ENCODE results near the gene USP40. TPM values are rescaled to one million over a fixed set of nuclear protein-coding genes. Genes with fewer than 3 reads are reported as not detected.

USP40 gene
- total and polyA plus RNA-seq, 2 of the 8 experiments (the other 6 are each of a cell fraction or from before 2014, with no cell fraction given) = 12.0 to 15.7 TPM

DNA sequence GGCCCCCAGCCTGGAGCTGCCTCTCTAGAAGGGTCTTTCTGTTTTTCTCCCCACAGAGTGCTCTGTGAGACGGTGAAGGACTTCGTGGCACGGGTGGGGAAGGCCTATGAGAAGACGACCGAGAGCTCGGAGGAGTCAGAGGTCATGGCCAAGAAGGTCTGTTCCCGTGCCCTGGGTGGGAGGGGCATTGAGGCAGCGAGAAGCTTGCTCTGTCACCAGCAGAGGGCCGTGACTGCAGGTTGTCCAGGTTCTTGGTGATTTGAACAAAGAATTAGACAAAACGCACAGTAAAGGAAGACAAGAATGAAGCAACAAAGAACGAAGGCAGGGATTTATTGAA lies 118.4 kb downstream of the USP40 start:
- H2BK20ac ChIP-seq (ENCODE audit: low read length) = no peak overlapping the region
- H2BK5ac ChIP-seq (ENCODE audit: low read depth, low read length) = no peak overlapping the region
- H4K8ac ChIP-seq (ENCODE audit: extremely low read depth, insufficient read depth, low read length) = no peak overlapping the region
- H2BK15ac ChIP-seq (ENCODE audit: low read length) = no peak overlapping the region
- H3K4ac ChIP-seq (replicated peaks; ENCODE audit: insufficient read length, low read depth, low read length) = no peak overlapping the region
- H2BK120ac ChIP-seq (replicated peaks; ENCODE audit: low read depth, low read length) = no peak overlapping the region
- H3K9ac ChIP-seq (replicated peaks in 1 of 4; ENCODE audit: extremely low read depth in 1 of 4, low read depth in 3 of 4, low read length in 3 of 4) = no peak overlapping the region
- H4K91ac ChIP-seq (replicated peaks; ENCODE audit: insufficient read length, low read length) = no peak overlapping the region
- no peak for FAIRE-seq
- POLR2A ChIA-PET (ENCODE audit: partially characterized antibody) = interaction anchor here (0.6 kb wide), 1 partner anchor 385 kb away, joined by 3 read pairs; no protein-coding TSS in a partner anchor
- peak in 1 of 2 experiments; percentile 15 for DNase-seq (ENCODE audit: low read depth in 1 of 2, low spot score in 2 of 2)
- no peaks in the 10 kb centered on the region for H3K27me3 ChIP-seq (replicated peaks in 1 of 4; ENCODE audit: control insufficient read depth in 3 of 4, extremely low read depth in 1 of 4, insufficient read depth in 3 of 4, low read length in 3 of 4)
- no peaks in the 10 kb centered on the region; a peak in 1 of 7 replicates for H3K4me1 ChIP-seq (replicated peaks in 1 of 4; ENCODE audit: control insufficient read depth in 3 of 4, insufficient read depth in 4 of 4, low read length in 3 of 4)
- peaks cover 0 to 4% (median 0%) of the 10 kb centered on the region in 4 experiments; a peak in 2 of 8 replicates for H3K36me3 ChIP-seq (ENCODE audit: control insufficient read depth in 2 of 4, insufficient read depth in 4 of 4, low read length in 3 of 4)
- no peaks in the 10 kb centered on the region for H3K79me2 ChIP-seq (ENCODE audit: control insufficient read depth in 1 of 2, insufficient read depth in 2 of 2, low read length in 2 of 2)
- no peak overlapping the region for H4K5ac ChIP-seq (ENCODE audit: insufficient read length, low read depth, low read length)
- CTCF ChIA-PET (ENCODE audit: partially characterized antibody) = interaction anchor here (0.9 to 3.5 kb wide), 38 partner anchors 10 to 480 kb away, joined by 3 to 35 read pairs (median 4); partner anchors contain the start of gene UGT1A5
- no peak overlapping the region for H3K14ac ChIP-seq (ENCODE audit: insufficient read length)
- H2BK12ac ChIP-seq (ENCODE audit: low read depth, low read length) = no peak overlapping the region
- WGBS, 2 experiments (ENCODE audit: extremely low coverage in 1 of 2, insufficient coverage in 1 of 2, insufficient read length in 1 of 2, insufficient replicate concordance in 2 of 2, low coverage in 1 of 2, low lambda C conversion rate in 2 of 2, missing lambda C conversion rate in 1 of 2) = 81% methylated on average over 11 of the region's 11 CpGs; no CpG with 5 or more reads in 1 of the 2 experiments
- H3K56ac ChIP-seq (replicated peaks; ENCODE audit: insufficient read length, low read depth, low read length) = no peak overlapping the region
- no peak overlapping the region for H3K27ac ChIP-seq (ENCODE audit: low read depth, low read length)
- peak in 1 of 2 experiments; percentile 32; a peak in 1 of 4 replicates for TF ChIP-seq RAD21 (IDR thresholded peaks at IDR 0.05 in 1 of 2, conservative IDR thresholded peaks at IDR 0.05 in 1 of 2; ENCODE audit: low read depth in 2 of 2, low read length in 2 of 2)
- no peak for TF ChIP-seq JUND (IDR thresholded peaks at IDR 0.05; ENCODE audit: low read length)
- TF ChIP-seq, protein P1, sequence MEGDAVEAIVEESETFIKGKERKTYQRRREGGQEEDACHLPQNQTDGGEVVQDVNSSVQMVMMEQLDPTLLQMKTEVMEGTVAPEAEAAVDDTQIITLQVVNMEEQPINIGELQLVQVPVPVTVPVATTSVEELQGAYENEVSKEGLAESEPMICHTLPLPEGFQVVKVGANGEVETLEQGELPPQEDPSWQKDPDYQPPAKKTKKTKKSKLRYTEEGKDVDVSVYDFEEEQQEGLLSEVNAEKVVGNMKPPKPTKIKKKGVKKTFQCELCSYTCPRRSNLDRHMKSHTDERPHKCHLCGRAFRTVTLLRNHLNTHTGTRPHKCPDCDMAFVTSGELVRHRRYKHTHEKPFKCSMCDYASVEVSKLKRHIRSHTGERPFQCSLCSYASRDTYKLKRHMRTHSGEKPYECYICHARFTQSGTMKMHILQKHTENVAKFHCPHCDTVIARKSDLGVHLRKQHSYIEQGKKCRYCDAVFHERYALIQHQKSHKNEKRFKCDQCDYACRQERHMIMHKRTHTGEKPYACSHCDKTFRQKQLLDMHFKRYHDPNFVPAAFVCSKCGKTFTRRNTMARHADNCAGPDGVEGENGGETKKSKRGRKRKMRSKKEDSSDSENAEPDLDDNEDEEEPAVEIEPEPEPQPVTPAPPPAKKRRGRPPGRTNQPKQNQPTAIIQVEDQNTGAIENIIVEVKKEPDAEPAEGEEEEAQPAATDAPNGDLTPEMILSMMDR (IDR thresholded peaks at IDR 0.05; ENCODE audit: control extremely low read depth in 1 of 3, insufficient read depth in 1 of 3, low read depth in 1 of 3, low read length in 3 of 3) = peak; percentile 51 to 70 (median 63); a peak in 3 of 4 replicates
- no peak overlapping the region; the same call in 1 of the 2 replicates for H3K18ac ChIP-seq (ENCODE audit: extremely low read depth, low read length)
- H3K23me2 ChIP-seq (ENCODE audit: low read depth, low read length) = no peaks in the 10 kb centered on the region
- no peak overlapping the region for H2AFZ ChIP-seq (ENCODE audit: low read length)
- H4K20me1 ChIP-seq (replicated peaks in 1 of 2; ENCODE audit: control insufficient read depth in 1 of 2, insufficient read depth in 2 of 2, low read length in 2 of 2) = peaks cover 0 to 3% of the 10 kb centered on the region in 2 experiments
- H3K4me3 ChIP-seq (ENCODE audit: extremely low read depth in 1 of 4, insufficient read depth in 2 of 4, low read depth in 3 of 4, low read length in 4 of 4) = no peak overlapping the region
- no peak overlapping the region for H3K23ac ChIP-seq (ENCODE audit: insufficient read length)
- no peak overlapping the region for H3K4me2 ChIP-seq (ENCODE audit: insufficient read depth in 1 of 2, low read depth in 2 of 2, low read length in 2 of 2)
- no peak overlapping the region for H2AK5ac ChIP-seq (ENCODE audit: low read depth, low read length)
- H3K9me3 ChIP-seq (ENCODE audit: insufficient read depth in 2 of 2, low read depth in 1 of 2, low read length in 1 of 2) = no peaks in the 10 kb centered on the region
- H3K79me1 ChIP-seq (ENCODE audit: low read depth, low read length) = no peaks in the 10 kb centered on the region
